HG03342 (cell line): ENCODE results near the gene USH2A.
A peak's percentile ranks its signal among the peaks of the same experiment; 100 is the strongest.

Source experiments
- ATAC-seq: cut with Tn5 transposase; IDR thresholded peaks from one replicate; pipeline ENCODE4 v1.9.1; 2021; ENCODE audit warnings: mild to moderate bottlenecking, moderate library complexity; ENCODE audit not compliant: unreplicated experiment

USH2A gene

DNA sequence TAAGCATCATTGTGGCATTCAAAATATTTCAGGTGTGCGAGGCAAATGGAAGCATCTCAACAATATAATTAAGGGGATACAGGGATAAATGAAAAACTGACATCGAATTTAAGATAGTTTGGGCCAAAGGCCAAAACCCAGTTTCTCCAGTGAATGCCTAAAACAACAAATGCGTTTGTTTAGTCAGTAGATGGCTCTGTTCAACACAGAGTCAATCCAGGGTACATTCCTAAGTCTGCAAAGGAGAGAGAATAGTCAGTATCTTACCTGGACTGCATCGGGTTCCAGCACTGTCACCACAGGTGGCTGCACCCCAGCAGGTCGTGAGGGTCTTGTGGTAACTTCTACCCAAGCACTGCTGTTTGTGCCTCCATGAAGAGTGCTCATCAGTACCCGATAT is 535.1 kb downstream of the USH2A start:
- ATAC-seq = no peak

DNA sequence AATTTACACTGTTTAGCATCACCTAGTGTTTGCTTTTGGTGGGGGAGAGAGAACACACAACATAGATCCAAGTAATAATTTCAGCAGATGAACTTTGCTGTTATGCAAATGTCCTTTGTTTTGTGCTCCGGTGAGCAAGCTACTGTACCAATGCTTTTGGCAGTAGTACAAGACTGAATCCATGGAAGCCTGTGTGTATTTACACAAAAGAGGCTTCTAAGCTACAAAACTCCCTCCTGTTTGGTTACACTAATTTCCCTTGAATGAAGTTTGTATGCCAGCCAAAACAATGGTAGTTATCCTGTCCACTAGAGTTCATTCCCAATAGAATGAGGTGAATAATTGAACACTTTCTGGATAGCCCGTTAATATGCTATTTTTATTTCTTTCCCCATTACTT is 535.6 kb downstream of the USH2A start:
- ATAC-seq = no peak

DNA sequence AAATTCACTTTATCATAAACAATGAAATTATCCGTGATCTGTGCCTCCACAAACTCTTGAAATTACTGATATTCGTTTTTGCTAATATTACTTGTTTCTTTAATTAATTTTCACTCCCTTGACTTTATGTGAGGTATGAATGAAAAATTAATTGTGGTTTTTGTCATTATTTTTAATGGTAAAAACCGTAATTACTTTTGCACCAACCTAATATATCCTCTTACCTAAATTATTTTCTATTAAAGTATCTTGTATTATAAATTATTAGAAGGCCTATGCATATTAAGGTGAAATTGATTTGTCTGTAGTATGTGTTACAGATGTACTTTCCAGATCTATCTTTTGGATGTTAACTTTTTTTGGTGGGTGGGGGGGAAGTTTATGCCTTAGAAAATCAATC is 540.2 kb downstream of the USH2A start:
- no peak for ATAC-seq

DNA sequence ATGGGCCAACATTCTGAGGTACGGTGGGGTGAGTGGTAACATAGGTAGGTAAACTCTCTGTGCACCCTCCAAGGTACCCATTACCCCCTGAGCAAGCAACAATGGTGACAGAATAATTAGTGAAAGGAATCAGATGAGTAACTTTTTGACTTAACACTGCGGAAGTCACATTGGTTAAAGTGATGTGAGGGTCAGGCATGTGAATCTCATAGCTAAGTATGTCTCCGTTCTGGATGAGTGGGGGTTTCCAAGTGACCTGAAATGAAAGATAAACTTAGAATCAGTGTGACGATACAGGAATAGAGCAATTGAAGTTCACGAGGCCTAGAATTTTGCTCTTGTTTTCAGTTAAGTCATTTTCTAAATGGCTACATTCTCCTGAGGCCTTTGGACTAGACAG is 544.4 kb downstream of the USH2A start:
- ATAC-seq = no peak

DNA sequence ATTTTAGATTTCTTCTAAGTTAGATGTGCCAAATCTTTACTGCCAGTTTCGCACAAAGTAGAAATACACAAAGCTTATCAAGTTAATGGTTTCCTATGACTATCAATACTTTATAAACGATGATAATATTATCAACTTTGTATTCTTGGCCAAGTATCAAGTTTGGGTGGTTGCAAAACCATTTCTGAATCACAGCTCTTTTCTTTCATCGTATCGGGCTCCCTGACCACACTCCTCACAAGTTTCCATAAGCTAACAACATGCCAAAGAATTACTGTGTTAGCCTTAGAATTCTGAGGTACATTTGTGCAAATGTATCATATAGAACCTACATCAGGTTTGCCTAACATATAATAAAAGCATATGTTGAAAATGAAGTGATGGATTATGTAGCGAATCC is 545.1 kb downstream of the USH2A start:
- ATAC-seq = no peak

DNA sequence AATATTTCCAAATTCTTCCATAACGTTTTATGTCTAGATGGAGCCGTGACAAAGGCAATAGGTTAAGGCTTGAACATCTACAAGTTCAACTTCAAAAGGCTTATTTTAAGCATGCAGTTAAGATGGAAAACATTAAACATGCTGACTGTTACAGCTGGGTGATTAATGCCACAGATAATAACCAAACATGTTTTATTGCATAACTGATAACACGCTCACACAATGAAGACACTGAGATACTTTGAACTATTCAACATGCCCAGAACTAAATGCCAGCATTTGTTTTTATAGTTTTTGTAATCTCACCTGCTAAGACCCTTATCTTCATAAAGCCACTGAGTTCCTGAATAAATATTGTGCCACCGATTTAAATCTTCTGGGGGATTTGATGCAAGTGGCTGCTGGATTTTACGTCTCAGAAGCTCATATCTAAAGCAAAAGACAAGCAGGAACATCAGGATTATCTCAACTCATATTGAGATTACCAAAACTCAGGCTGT is 545.7 kb downstream of the USH2A start:
- no peak for ATAC-seq

DNA sequence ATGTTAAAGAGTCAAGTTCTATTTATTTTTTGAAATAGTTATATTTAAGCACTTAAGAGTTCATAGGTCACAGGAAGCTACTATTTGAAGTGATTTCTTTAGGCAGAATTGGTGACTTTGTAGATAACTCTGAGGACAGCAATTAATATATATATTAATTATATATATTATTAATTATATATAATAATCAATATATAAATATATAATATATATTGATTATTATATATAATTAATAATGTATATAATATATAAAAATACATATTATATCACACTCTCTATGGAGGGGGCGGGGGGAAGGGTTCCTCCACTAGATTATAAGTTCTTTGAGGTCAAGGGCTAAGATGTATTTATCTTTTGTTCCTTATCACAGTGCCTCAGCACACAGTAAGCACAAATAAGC is 547.5 kb downstream of the USH2A start:
- ATAC-seq = no peak

DNA sequence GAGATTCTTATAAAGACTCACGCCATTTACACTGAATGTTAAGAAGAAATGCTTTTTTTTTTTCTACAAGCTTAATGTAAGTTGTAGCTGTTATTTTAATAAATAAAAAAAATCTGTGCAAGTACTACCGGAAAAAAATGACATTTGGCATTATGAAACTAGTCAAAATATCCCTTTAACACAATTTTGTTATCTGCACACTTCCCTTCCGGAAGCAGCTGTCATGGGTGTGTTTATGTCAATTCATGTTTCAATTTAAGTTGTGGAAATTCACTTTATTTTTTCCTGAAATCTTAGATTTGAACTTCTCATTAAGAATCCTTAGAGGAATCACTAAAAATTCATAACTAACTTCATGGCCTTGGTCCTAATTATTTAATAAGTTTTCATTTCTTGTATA is 548.0 kb downstream of the USH2A start:
- no peak for ATAC-seq

DNA sequence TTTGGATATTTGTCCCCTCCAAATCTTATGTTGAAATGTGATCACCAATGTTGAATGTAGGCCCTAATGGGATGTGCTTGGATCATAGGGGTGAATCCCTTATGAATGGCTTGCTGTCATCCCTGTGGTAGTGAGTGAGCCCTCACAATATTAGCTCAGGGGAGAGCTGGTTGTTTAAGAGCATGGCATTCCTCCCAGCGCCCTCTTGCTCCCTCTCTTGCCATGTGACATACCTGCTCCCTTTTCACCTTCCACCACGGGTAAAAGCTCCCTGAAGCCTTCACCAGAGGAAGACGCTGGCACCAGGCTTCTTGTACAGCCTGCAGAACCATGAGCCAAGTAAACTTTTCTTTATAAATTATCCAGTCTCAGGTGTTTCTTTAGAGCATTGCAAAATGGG is 550.6 kb downstream of the USH2A start:
- no peak for ATAC-seq

DNA sequence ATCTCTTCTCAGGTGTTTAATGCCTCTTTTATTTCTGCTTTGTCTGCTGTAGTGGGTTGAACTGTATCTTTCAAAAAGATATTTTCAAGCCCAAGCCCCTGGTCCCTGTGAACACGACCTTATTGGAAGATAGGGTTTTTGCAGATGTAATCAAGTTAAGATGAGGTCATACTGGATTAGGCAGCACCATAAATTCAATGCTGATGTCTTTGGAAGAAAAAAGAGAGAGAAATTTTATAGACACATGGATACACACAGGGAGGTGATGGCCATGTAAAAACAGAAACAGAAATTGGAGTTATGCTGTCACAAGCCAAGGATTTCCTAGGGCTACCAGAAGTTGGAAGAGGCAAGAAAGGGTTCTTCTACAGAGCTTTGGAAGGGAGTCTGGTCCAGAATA is 554.7 kb downstream of the USH2A start:
- no peak for ATAC-seq

DNA sequence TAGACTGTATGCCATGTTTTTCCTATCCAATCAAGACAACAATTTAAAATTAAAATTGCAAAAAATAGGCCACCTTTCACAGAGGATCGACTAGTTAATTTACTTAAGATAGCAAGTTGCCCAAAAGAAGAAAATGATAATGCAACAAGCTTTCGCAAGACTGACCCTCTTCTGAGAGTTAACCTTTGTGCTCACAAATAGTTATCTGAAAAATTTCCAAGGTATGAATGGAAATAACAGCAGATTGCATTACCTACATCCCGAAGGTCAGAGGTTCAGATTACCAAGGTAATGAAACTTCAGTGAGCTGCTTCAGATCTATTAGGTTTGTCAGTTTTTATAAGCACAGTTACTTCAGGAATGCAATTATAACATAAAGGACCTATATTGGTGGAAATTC is 558.2 kb downstream of the USH2A start:
- ATAC-seq = no peak

DNA sequence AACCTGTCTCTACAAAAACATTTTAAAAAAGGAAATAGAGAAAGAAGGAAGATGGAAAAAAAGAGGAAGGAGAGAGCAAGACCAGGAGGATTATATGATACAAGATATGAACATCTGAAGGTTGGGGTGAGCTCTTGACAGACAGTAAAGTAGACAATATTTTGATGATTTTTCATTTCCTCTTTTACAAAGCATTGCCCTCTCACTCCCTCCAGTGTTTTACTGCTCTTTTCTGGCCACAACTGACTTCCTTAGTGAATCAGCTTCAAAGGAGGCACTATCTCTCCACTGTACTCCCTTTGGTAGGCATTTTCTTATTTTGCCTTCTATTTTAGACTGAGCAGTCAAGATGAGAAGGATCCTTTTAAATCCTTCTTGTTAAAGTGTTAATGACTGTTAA is 559.5 kb downstream of the USH2A start:
- ATAC-seq = peak; percentile 46

DNA sequence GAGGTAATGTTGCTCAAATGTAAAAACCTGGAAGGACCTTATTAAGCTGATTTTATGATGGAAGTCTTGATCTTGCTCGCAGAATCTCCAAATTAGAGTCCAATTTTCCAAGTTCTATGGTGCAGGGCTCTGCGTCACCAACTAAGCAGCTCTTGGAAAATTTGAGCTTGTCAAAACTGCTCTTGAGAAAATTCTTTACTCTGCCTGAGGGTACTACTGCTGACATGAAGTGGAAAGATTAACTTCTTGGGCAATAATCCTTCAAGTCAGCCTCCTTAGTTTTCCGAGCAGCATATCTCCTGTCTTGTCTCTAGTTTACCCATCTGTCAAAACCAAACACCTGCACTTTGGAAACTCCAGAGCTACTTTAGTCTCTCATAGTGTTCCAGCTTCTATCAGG is 562.4 kb downstream of the USH2A start:
- no peak for ATAC-seq

DNA sequence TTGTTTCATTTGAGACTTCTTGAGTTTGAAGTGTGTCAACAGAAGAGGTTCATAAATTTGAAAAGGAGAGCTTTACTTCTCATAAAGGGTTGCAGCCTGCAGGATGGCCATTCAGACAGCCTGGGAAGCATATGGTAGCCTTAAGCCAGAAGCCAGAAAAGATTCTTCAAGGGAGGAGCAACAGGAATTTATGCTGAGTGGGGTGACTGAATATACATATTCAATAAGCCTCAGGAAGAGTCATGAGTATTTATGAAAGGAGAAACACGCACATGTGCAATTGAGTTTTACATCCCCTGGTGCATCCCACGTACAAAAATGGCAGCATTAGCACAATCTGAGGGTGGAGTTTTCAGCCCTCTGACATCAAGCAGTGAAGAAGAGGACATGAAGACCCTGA is 565.9 kb downstream of the USH2A start:
- ATAC-seq = no peak

DNA sequence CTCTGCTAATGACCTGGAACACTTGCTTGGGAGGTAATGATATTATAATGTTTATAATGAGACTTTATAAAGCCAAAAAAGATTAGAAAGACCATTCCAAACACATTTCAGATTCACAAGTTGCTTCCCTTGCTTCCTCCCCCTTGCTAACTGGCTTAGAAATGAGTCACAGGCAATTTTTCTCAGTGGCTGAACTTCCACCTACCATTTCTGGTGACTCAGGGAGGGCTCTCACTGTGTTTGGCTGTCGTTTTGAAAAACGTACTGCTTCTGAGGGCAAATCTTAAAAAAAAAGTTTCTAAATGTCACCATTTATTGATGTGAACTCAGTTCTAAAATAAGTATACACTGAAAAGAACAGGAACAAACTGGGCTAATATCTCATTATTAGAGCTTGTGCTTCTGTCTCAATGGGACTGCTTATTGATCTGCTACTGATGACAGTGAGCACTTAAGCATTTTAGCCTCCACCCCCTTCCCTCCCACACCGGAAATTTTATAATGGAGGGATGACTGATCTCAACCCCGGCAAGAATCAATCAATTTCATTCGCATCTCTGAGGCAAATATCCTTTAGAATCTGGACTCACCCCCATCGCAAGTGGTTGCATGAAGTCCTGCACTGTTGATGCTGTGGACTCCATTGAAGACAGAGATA is 577.9 kb downstream of the USH2A start:
- ATAC-seq = no peak

DNA sequence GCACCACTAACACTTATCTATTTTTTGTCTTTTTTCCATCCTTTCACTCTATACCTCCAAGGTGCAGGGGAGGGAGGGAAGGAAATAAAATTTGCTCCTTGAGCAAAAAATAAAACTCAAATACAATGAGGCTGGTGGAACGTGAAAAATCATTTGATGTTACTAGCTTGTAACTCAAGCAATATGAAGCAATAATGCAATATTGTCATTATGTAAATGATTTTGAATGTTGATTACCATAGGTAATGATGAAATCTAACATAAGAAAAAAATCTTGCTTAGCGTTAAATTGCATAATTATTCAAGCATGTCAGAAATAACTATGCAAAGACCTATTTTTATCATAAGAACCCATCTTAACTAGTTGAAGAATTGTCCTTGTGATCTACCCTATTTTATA is 578.5 kb downstream of the USH2A start:
- ATAC-seq = no peak

DNA sequence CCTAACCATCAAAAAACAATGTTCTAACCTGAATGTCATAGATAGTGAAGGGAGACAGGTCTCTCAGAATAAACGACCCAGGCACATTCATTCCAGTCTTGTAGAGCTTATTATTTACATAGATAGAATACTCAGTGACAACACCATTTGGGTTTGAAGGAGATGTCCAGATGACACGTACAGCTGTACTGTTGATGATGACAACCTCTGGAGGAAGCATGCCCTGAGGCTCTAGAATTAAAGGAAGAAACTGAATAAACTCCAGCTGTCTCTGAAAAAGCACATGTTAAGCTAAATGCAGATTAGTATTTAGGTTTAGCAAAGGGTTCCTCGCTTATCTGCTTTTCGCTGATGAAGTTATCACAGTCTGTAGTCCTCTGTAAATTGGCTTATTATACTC is 579.0 kb downstream of the USH2A start:
- ATAC-seq = no peak

DNA sequence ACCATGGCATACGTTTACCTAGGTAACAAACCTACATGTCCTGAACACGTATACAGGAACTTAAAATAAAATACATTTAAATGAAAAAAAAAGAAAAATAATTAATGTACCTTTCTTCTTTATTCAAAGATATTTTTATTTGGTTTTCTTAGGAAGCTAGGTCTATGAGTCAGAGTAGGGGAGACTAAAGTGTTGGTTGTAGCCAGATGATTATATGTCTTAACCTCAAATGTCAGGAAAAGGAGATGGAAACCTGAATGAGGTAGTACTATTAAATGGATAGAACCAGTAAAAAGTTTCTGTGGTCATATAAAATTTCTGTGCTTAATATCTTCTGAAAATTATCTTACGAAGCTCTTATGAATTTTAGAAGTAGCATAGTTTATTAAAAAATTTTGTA is 580.3 kb downstream of the USH2A start:
- ATAC-seq = no peak

DNA sequence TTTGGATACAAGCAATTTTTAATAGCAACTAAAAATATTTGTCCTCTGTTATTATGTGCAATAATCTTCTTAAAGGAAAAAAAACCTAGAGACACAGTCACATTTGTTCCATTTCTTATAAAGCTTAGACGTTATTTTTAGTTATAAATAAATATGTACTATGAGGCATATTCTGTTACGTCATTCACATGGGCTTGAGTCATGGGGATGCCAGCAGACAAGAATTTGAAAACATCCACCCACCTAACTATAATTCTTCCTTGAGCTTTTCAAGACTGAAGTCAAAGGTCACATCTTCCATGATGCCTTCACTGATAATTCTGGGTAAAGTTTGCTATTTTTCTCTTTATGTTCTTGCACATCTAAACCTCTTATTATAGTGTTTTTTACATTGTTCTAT is 587.3 kb downstream of the USH2A start:
- ATAC-seq = no peak

DNA sequence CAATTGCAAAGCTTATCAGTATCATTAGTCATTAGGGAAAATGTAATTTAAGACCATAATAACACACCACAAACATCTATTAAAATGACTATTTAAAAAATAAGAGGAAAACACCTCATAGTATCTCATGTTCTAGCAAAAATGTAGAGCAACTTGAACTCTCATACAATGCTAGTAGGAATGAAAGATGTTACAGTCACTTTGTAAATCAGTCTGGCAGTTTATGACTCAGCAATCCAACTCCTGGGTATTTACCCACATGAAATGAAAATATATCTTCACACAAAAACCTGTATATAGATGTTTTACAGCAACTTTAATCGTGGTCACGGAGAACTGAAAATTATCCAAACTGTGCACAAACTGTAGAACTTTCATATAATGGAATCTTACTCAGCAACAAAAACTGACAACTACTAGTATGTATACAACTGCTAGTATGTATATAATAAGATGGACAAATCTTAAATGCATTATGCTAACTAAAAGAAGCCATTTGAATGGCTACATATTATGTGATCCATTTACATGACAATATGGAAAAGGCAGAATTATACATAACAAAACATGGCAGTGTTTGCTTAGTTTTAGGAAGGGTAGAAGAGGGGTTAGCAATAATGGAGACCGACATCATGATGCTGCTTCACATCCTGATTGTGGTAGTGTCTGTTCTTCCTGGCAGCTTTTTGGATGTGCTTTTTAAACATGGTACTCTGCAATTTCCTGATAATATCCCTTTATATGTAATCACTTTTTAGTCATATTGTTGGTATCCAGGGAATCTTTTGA is 589.1 kb downstream of the USH2A start:
- no peak for ATAC-seq

DNA sequence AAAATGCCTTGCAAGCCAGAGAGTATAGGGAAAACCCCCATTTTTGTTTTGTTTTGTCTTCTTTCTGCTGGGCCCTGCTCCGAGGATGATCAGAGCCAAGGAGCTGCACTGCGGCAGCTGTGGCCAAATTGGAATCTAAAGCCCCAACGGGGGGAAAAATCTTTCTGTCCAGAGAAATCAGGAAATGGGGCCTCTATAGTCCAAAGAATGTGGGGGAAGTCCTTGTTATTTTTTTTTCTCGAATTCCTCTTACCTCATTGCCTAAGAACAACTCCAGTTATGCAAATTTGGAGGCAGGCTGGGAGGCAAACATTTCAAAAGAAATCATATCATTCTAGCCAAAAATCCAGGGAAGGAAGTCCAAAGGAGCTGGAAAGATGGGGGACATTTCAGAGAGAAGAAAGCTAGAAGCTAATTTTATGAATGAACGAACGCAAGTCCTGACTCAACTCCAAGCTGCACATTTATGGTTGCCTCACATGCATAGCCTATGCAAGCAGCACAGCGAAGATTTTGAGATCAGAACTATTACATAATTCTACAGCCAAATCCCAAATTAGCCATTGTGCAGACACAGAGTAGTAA is 592.9 kb downstream of the USH2A start:
- no peak for ATAC-seq

DNA sequence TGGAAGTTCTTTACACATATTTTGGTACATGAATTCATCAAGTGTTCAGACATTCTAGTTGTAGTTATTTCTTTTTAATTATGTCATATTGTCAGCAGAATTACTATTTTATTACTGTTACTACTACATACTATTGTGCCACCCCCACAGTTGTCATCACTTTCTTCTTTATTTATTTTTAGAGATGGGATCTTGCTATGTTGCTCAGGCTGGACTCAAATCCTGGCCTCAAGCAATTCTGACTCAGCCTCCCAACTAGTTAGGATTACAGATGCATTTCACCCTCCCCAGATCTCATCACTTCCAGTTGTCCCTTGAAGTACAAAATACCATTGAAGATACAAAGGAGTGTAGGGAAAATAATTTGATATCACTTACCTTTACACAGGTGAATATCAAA is 598.2 kb downstream of the USH2A start:
- ATAC-seq = no peak
